Heart right ventricle (tissue), 16 donors: ENCODE results near the gene BFSP1. TPM values are rescaled to one million over a fixed set of nuclear protein-coding genes. Genes with fewer than 3 reads are reported as not detected.

ENCODE experiments used
- ATAC-seq, 8 donors: fragments of 200-7000 bp; cut with Tn5 transposase; one replicate each; pipeline ENCODE4 v1.9.1; 2020; ENCODE audit warnings: mild to moderate bottlenecking in 8 of 8, moderate library complexity in 8 of 8, moderate number of reproducible peaks in 1 of 8
- DNase-seq, 2 donors: peaks; one replicate each; pipeline ENCODE4 v3.0.0-alpha.2; 2020
- H3K27ac ChIP-seq, 10 donors: fragments of 200-600 bp; sonication (generic) in 2 of 10; one replicate each; pipeline versions ENCODE4 v1.5.0 to v1.8.0; 2020 to 2022; ENCODE audit warnings: mild to moderate bottlenecking in 3 of 10
- H3K27me3 ChIP-seq, 7 donors: fragments of 200-600 bp; one replicate each; pipeline ENCODE4 v1.8.0; 2021 to 2022; ENCODE audit warnings: mild to moderate bottlenecking in 2 of 7
- H3K36me3 ChIP-seq, 9 donors: fragments of 200-600 bp; sonication (generic) in 1 of 9; one replicate each; pipeline versions ENCODE4 v1.5.0 to v1.8.0; 2020 to 2022; ENCODE audit warnings: mild to moderate bottlenecking in 2 of 9
- H3K4me1 ChIP-seq, 9 donors: fragments of 200-600 bp; sonication (generic) in 1 of 9; one replicate each; pipeline versions ENCODE4 v1.5.0 to v1.8.0; 2020 to 2022; ENCODE audit warnings: mild to moderate bottlenecking in 4 of 9
- H3K4me3 ChIP-seq, 10 donors: fragments of 200-600 bp; sonication (generic) in 2 of 10; one replicate each; pipeline versions ENCODE4 v1.5.0 to v1.8.0; 2020 to 2022; ENCODE audit warnings: mild to moderate bottlenecking in 7 of 10, moderate library complexity in 2 of 10
- H3K9me3 ChIP-seq, 11 donors: fragments of 200-600 bp in 10 of 11; sonication (generic) in 2 of 11; one replicate each; pipeline versions ENCODE4 v1.5.0 to v1.8.0; 2013 to 2022; ENCODE audit warnings: mild to moderate bottlenecking in 2 of 11, control low read depth in 1 of 11, moderate library complexity in 1 of 11
- WGBS, 2 donors: extraction: QIAGEN DNeasy Blood & Tissue Kit; methylation state at CpG; one replicate each; pipeline ENCODE4 v1.1.7; 2013; ENCODE audit warnings: inconsistent platforms in 1 of 2; 5-methylcytosine and 5-hydroxymethylcytosine counted together
- intact Hi-C, 10 donors: fragments of 100-400 bp; cut with DNase I; formaldehyde crosslinking; loops; one replicate each; pipeline versions ENCODE4 v1.11.1 to v1.14.2; 2022
- polyA plus RNA-seq, 2 donors: library from polyadenylated mRNA; stranded (reverse); fragments of 200-250 nt; gene quantifications; one replicate each; pipeline ENCODE4 v1.2.3, GENCODE V29; 2013
- total RNA-seq, 10 donors: library from RNA; stranded (reverse); fragmentation: NEBNext Ultra II Directional in 3 of 10; extraction: Animal tissue kit (Norgen Biotek cat#: 25700) in 3 of 10; gene quantifications; one replicate each; pipeline versions ENCODE4 v1.2.1 to v1.2.4, GENCODE V29; 2021 to 2023
- TF ChIP-seq, protein P1 (sequence below), 9 donors: fragments of 200-600 bp; sonication (generic) in 2 of 9; IDR thresholded peaks; one replicate each; pipeline versions ENCODE4 v1.5.0 to v1.8.0; 2021 to 2022; ENCODE audit warnings: antibody characterized with exemption in 9 of 9, mild to moderate bottlenecking in 5 of 9, moderate library complexity in 1 of 9
- donor health status: Arrhythmogenic right ventricular cardiomyopathy.
- donor health status: ischemic (EF 13 %, LVEDD 7.1; RV severe dilation, severe dysfunction).
- donor health status: healthy with polysubstance abuse.
- donor health status: DM: no; HTN: yes; CAD: no.
- donor health status: DM: no; HTN: no; CAD: no.
- donor health status: ischemic (EF 25% LVEDD 6.9; RV normal size, moderate dysfunction).
- donor health status: ischemic (EF 25% LVEDD 5.7; RV mildly dilated, moderate dysfunction).
- donor health status: healthy.
- donor health status: DM: yes; HTN: yes; CAD: no.
- donor health status: Ischemic cardiomyopathy.
- donor health status: ischemic (EF 35%, LVEDD 5.7; RV mildly dilated, moderate dysfunction).
- donor health status: nonischemic (EF 11% LVEDD 7.7; RV severe dilation, severe dysfunction).
- donor health status: DM: yes; HTN: yes; CAD: no.
- donor health status: PGD.
- donor health status: ischemic (EF 29% LVEDD 5.4; RV normal size, mild dysfunction).
- donor health status: nonischemic (EF 23%, LVEDD 6.1; RV moderate dilation, normal function).

Gene BFSP1
- total and polyA plus RNA-seq, 12 donors = 0.19 to 1.9 (median 0.61) TPM

DNA sequence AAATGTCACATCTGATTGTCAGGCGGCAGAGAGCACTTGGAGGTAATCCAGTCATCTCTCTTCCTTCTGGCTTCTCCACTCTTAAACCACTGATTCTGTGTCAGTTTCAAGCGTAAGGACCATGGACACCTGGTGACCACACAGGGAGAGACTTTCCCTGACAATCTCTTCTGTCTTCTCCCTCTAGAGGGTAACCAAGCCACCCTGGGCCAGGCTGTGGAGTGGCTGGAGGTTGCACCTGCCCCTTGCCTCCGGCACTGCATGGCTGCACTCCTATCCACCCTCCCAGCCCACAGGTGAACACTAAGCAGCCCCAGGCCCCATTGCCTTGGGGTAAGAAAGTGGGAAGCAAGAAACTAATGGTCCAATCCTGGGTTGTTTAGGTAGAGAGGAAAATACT is 78.7 kb downstream of the BFSP1 start:
- H3K27ac ChIP-seq = no peak overlapping the region
- no peaks in the 10 kb centered on the region for H3K36me3 ChIP-seq
- DNase-seq (no peak), ATAC-seq (no peak)
- TF ChIP-seq, protein P1, sequence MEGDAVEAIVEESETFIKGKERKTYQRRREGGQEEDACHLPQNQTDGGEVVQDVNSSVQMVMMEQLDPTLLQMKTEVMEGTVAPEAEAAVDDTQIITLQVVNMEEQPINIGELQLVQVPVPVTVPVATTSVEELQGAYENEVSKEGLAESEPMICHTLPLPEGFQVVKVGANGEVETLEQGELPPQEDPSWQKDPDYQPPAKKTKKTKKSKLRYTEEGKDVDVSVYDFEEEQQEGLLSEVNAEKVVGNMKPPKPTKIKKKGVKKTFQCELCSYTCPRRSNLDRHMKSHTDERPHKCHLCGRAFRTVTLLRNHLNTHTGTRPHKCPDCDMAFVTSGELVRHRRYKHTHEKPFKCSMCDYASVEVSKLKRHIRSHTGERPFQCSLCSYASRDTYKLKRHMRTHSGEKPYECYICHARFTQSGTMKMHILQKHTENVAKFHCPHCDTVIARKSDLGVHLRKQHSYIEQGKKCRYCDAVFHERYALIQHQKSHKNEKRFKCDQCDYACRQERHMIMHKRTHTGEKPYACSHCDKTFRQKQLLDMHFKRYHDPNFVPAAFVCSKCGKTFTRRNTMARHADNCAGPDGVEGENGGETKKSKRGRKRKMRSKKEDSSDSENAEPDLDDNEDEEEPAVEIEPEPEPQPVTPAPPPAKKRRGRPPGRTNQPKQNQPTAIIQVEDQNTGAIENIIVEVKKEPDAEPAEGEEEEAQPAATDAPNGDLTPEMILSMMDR (IDR thresholded peaks at IDR 0.05) = no peak
- peaks cover 0 to 55% (median 18%) of the 10 kb centered on the region in 7 donors for H3K27me3 ChIP-seq
- no peaks in the 10 kb centered on the region for H3K4me1 ChIP-seq
- no peaks in the 10 kb centered on the region for H3K9me3 ChIP-seq
- intact Hi-C loops = no loop called here
- no peak overlapping the region for H3K4me3 ChIP-seq
- WGBS, 2 donors = 67 to 75% methylated on average over 3 of the region's 3 CpGs

DNA sequence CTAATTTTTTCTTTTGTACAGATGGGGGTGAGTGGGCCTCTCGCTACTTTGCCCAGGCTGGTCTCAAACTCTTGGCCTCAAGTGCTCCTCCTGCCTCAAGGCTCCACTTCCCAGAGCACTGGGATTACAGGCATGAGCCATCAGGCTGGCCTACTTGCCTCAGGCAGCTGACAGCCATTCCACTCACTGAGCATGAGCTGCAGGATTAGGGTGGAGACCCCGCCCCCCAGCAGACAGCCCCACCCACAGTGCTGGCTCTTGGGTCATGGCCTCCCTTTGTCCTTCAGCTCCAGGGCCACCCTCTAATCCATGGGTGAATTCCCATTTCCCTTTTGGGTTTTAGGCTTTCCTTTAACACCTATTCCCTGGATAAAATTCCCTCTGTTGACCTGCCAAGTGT is 82.1 kb downstream of the BFSP1 start:
- no peak for ATAC-seq
- Histone ChIP-seq H3K36me3 (no peaks in the 10 kb centered on the region), H3K27me3 (peaks cover 0 to 47% (median 18%) of the 10 kb centered on the region in 7 donors), H3K4me3 (no peak overlapping the region), H3K27ac (no peak overlapping the region), H3K9me3 (no peaks in the 10 kb centered on the region), H3K4me1 (no peaks in the 10 kb centered on the region)
- WGBS, 2 donors = 85 to 90% methylated on average over 2 of the region's 2 CpGs
- TF ChIP-seq, protein P1 (IDR thresholded peaks at IDR 0.05) = no peak
- intact Hi-C loops = no loop called here
- no peak for DNase-seq

DNA sequence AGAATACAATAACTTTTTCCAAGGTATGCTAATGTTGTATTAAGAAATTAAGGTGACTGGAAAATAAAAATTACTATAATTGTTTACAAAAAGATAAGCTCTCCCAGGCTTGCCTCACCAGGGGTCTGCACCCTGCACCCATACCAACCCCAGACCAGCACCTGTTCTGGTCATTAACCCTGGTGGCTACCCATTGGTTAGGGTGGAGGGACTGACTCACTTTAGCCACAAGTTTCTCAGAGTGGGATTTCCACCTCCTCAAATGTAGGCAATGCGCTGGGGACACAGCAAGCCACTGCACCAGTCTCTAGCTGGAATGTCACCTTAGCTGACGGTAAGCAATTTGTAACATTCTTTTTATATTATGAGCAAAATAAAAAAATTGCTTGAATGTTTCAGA is 83.1 kb downstream of the BFSP1 start:
- no peaks in the 10 kb centered on the region for H3K9me3 ChIP-seq
- H3K4me1 ChIP-seq = no peaks in the 10 kb centered on the region
- H3K4me3 ChIP-seq = no peak overlapping the region
- intact Hi-C loops = no loop called here
- ATAC-seq (no peak), DNase-seq (no peak)
- TF ChIP-seq, protein P1 (IDR thresholded peaks at IDR 0.05) = no peak
- no peaks in the 10 kb centered on the region for H3K36me3 ChIP-seq
- 90 to 92% methylated on average over 2 of the region's 2 CpGs for whole genome bisulfite sequencing, 2 donors
- H3K27ac ChIP-seq = no peak overlapping the region
- H3K27me3 ChIP-seq = peaks cover 0 to 49% (median 21%) of the 10 kb centered on the region in 7 donors

DNA sequence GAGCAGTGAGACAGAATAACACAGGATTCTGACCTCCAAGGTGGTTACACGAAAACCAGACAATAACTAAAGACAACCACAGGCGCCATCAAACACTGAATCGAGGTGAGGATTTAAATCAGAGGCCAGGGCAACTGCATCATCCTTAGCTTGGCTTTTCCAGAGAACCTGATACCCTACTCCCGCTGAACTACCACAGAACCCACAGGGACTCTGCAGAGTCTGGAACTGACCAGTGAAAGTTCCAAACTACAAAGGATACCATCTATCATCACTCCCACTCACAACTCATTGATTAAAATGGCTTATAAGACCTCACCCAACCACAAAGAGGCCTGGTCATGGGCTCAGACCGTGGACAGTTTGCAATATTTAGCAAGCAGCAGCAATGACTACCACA is 85.0 kb downstream of the BFSP1 start:
- Histone ChIP-seq H3K27ac (no peak overlapping the region), H3K9me3 (peaks cover 0 to 5% (median 0%) of the 10 kb centered on the region in 11 donors), H3K4me3 (no peak overlapping the region), H3K4me1 (no peaks in the 10 kb centered on the region), H3K36me3 (no peaks in the 10 kb centered on the region), H3K27me3 (peaks cover 0 to 53% (median 23%) of the 10 kb centered on the region in 7 donors)
- intact Hi-C loops = no loop called here
- DNase-seq = no peak
- TF ChIP-seq, protein P1 (IDR thresholded peaks at IDR 0.05) = no peak
- no peak for ATAC-seq
- 79 to 82% methylated on average over 5 of the region's 5 CpGs for WGBS, 2 donors
